ENCODE data around the gene CREB3L2.

The CREB3L2 gene

GRCh38 chr7:138032770-138033169 lies 30.9 kb upstream of the CREB3L2 start:
- no peak for TF ChIP-seq FOXA1 (IDR thresholded peaks at IDR 0.05)
- TF ChIP-seq LEF1 (IDR thresholded peaks at IDR 0.05; ENCODE audit: borderline replicate concordance) = no peak
- no peak for TF ChIP-seq ZNF384 (IDR thresholded peaks at IDR 0.05)
- CTCF ChIA-PET = interaction anchor here (1.5 kb wide), 1 partner anchor 24 kb away, joined by 4 read pairs; no protein-coding TSS in a partner anchor
- POLR2A ChIA-PET = no interaction called here
- DNase-seq (ENCODE audit: extremely low spot score) = no peak

GRCh38 chr7:138032186-138032585 lies 30.3 kb upstream of the CREB3L2 start:
- no peak for TF ChIP-seq TARDBP (IDR thresholded peaks at IDR 0.05)
- TF ChIP-seq BHLHE40 (IDR thresholded peaks at IDR 0.05; ENCODE audit: borderline replicate concordance) = no peak
- no peak for TF ChIP-seq SUZ12 (IDR thresholded peaks at IDR 0.05)
- TF ChIP-seq ELF4 (IDR thresholded peaks at IDR 0.05) = no peak
- no peak for DNase-seq (ENCODE audit: extremely low spot score)
- ChIA-PET CTCF (interaction anchor here (1.5 kb wide), 1 partner anchor 23 kb away, joined by 4 read pairs; no protein-coding TSS in a partner anchor), POLR2A (no interaction called here)

- DNase-seq (ENCODE audit: extremely low spot score) = no peak
- POLR2A ChIA-PET = no interaction called here
- TF ChIP-seq ELF4 (IDR thresholded peaks at IDR 0.05) (no peak), L3MBTL2 (conservative IDR thresholded peaks at IDR 0.05) (no peak), FOXM1 (IDR thresholded peaks at IDR 0.05; ENCODE audit: borderline replicate concordance) (no peak), ZNF384 (IDR thresholded peaks at IDR 0.05) (no peak), SUZ12 (IDR thresholded peaks at IDR 0.05) (no peak), BHLHE40 (IDR thresholded peaks at IDR 0.05; ENCODE audit: borderline replicate concordance) (no peak), SP1 (IDR thresholded peaks at IDR 0.05) (no peak), CTBP1 (IDR thresholded peaks at IDR 0.05; ENCODE audit: borderline replicate concordance) (no peak), LEF1 (IDR thresholded peaks at IDR 0.05; ENCODE audit: borderline replicate concordance) (no peak), FOXK2 (IDR thresholded peaks at IDR 0.05) (no peak), FOXA1 (IDR thresholded peaks at IDR 0.05) (no peak), PKNOX1 (IDR thresholded peaks at IDR 0.05) (no peak), TARDBP (IDR thresholded peaks at IDR 0.05) (no peak)
- CTCF ChIA-PET = interaction anchor here (0.6 to 1.5 kb wide), 4 partner anchors 22 to 433 kb away, joined by 3 to 4 read pairs (median 4); no protein-coding TSS in a partner anchor
Measured at GRCh38 chr7:138030679-138031351, 28.9 kb upstream of the CREB3L2 start.

GRCh38 chr7:138029941-138030340 lies 28.1 kb upstream of the CREB3L2 start:
- TF ChIP-seq HDGF (IDR thresholded peaks at IDR 0.05; ENCODE audit: borderline replicate concordance) (no peak), L3MBTL2 (conservative IDR thresholded peaks at IDR 0.05) (no peak), FOXK2 (IDR thresholded peaks at IDR 0.05) (no peak), LEF1 (IDR thresholded peaks at IDR 0.05; ENCODE audit: borderline replicate concordance) (no peak), CTBP1 (IDR thresholded peaks at IDR 0.05; ENCODE audit: borderline replicate concordance) (no peak)
- ChIA-PET POLR2A (no interaction called here), CTCF (interaction anchor here (0.8 kb wide), 1 partner anchor 90 kb away, joined by 3 read pairs; no protein-coding TSS in a partner anchor)
- no peak for DNase-seq (ENCODE audit: extremely low spot score)

GRCh38 chr7:138029126-138029525 lies 27.2 kb upstream of the CREB3L2 start:
- POLR2A ChIA-PET = no interaction called here

GRCh38 chr7:138027100-138027499 lies 25.2 kb upstream of the CREB3L2 start:
- ChIA-PET CTCF (interaction anchor here (0.6 kb wide), 1 partner anchor 99 kb away, joined by 3 read pairs; no protein-coding TSS in a partner anchor), POLR2A (no interaction called here)
- no peak for DNase-seq (ENCODE audit: extremely low spot score)
- TF ChIP-seq HDGF (IDR thresholded peaks at IDR 0.05; ENCODE audit: borderline replicate concordance) = no peak
- TF ChIP-seq ARNT (IDR thresholded peaks at IDR 0.05) = no peak
- TF ChIP-seq SUZ12 (IDR thresholded peaks at IDR 0.05) = no peak
- no peak for TF ChIP-seq LEF1 (IDR thresholded peaks at IDR 0.05; ENCODE audit: borderline replicate concordance)
- TF ChIP-seq FOXM1 (IDR thresholded peaks at IDR 0.05; ENCODE audit: borderline replicate concordance) = no peak
- no peak for TF ChIP-seq ELF4 (IDR thresholded peaks at IDR 0.05)
- no peak for TF ChIP-seq BHLHE40 (IDR thresholded peaks at IDR 0.05; ENCODE audit: borderline replicate concordance)

More at GRCh38 chr7:138029126-138029525, 27.2 kb upstream of the CREB3L2 start:
- CTCF ChIA-PET = no interaction called here
- no peak for TF ChIP-seq ZNF384 (IDR thresholded peaks at IDR 0.05)
- no peak for TF ChIP-seq FOXM1 (IDR thresholded peaks at IDR 0.05; ENCODE audit: borderline replicate concordance)
- TF ChIP-seq NFRKB (IDR thresholded peaks at IDR 0.05) = no peak
- no peak for TF ChIP-seq LEF1 (IDR thresholded peaks at IDR 0.05; ENCODE audit: borderline replicate concordance)
- no peak for TF ChIP-seq FOXK2 (IDR thresholded peaks at IDR 0.05)
- no peak for TF ChIP-seq FOXA1 (IDR thresholded peaks at IDR 0.05)
- TF ChIP-seq ELF4 (IDR thresholded peaks at IDR 0.05) = no peak
- no peak for TF ChIP-seq SUZ12 (IDR thresholded peaks at IDR 0.05)
- TF ChIP-seq HDGF (IDR thresholded peaks at IDR 0.05; ENCODE audit: borderline replicate concordance) = no peak
- TF ChIP-seq TARDBP (IDR thresholded peaks at IDR 0.05) = no peak
- no peak for TF ChIP-seq PKNOX1 (IDR thresholded peaks at IDR 0.05)
- TF ChIP-seq BHLHE40 (IDR thresholded peaks at IDR 0.05; ENCODE audit: borderline replicate concordance) = no peak
- TF ChIP-seq CTBP1 (IDR thresholded peaks at IDR 0.05; ENCODE audit: borderline replicate concordance) = no peak
- no peak for TF ChIP-seq ARNT (IDR thresholded peaks at IDR 0.05)
- no peak for TF ChIP-seq L3MBTL2 (conservative IDR thresholded peaks at IDR 0.05)
- no peak for TF ChIP-seq SP1 (IDR thresholded peaks at IDR 0.05)
- DNase-seq (ENCODE audit: extremely low spot score) = no peak

Data from HEK293T (cell line).